Esophagus muscularis mucosa (tissue), 3 donors: ENCODE results near the gene NKAIN2.
"Not testable (repeated sequence)": the region's sequence is repeated elsewhere in the genome, so short reads cannot be mapped to it uniquely, and the experiment has no call there.

Experiments used
- CTCF ChIP-seq, 3 experiments: fragments of 200-600 bp in 2 of 3; fragments of 450-650 bp in 1 of 3; sonication (generic) in 2 of 3; IDR thresholded peaks; one replicate each; pipeline ENCODE4 v1.5.1; 2017 to 2019; ENCODE audit warnings: antibody characterized with exemption in 3 of 3, mild to moderate bottlenecking in 2 of 3, moderate library complexity in 1 of 3
- POLR2A ChIP-seq: fragments of 450-650 bp; IDR thresholded peaks from one replicate; pipeline ENCODE4 v1.6.1; 2017; ENCODE audit warnings: antibody characterized with exemption, moderate library complexity, mild to moderate bottlenecking, low read depth

- TF ChIP-seq POLR2A; CTCF (IDR thresholded peaks at IDR 0.05): not testable (repeated sequence)
These were observed 434.7 kb downstream of the NKAIN2 start for GRCh38 chr6:124238408-124238807.
